ENCODE results near the gene ABCA7. TPM values are rescaled to one million over a fixed set of nuclear protein-coding genes. Genes with fewer than 3 reads are reported as not detected.
A peak's percentile ranks its signal among the peaks of the same experiment; 100 is the strongest.

Gene ABCA7
- total and polyA plus RNA-seq, 2 of the 13 experiments (the other 11 are each of a cell fraction or from before 2014, with no cell fraction given) = 4.4 to 32.4 TPM

DNA sequence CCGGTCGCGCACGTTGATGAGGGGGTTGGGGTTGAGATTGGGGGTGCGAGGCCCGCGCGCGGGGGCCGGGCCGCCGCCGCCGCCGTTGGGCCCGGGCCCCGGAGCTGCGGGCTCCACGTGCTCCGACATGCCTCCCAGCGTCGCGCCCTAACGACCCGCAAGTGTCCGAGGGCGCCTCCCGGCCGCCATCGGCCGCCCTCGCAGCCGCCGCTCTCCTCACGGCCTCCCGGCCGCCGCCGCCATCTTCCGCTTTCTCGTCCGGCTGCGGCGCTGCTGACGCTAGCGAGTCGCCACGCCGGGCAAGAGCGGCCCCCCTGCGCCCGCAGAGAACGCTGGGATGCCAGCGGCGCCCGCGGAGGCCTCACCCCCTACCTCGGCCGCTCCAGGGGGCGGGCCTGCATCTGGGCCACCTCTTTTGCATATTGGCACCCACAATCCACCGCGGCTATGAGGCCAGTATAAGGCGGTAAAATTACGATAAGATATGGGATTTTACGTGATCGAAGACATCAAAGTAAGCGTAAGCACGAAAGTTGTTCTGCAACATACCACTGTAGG is 19.0 kb upstream of the ABCA7 start, which contains the start of gene TMEM259 (continued):
- TF ChIP-seq, protein P1, sequence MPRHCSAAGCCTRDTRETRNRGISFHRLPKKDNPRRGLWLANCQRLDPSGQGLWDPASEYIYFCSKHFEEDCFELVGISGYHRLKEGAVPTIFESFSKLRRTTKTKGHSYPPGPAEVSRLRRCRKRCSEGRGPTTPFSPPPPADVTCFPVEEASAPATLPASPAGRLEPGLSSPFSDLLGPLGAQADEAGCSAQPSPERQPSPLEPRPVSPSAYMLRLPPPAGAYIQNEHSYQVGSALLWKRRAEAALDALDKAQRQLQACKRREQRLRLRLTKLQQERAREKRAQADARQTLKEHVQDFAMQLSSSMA (CRISPR knock-in tag; IDR thresholded peaks at IDR 0.05) = no peak
- no peak for TF ChIP-seq ZKSCAN1 (IDR thresholded peaks at IDR 0.05; ENCODE audit: low read length)
- TF ChIP-seq TBP (CRISPR knock-in tag; IDR thresholded peaks at IDR 0.05) = no peak
- no peak for TF ChIP-seq THYN1 (CRISPR knock-in tag; IDR thresholded peaks at IDR 0.05; ENCODE audit: borderline replicate concordance, low read depth)
- no peak for TF ChIP-seq EED (CRISPR knock-in tag; IDR thresholded peaks at IDR 0.05)
- no peak for TF ChIP-seq SIX4 (CRISPR knock-in tag; IDR thresholded peaks at IDR 0.05)
- no peak; the same call in 1 of the 2 replicates for TF ChIP-seq TMF1 (CRISPR knock-in tag; IDR thresholded peaks at IDR 0.05; ENCODE audit: low read depth)
- no peak for TF ChIP-seq ZNF234 (CRISPR knock-in tag; conservative IDR thresholded peaks at IDR 0.05)
- no peak for TF ChIP-seq ZNF207 (IDR thresholded peaks at IDR 0.05; ENCODE audit: borderline replicate concordance)
- TF ChIP-seq NCOA5 (CRISPR knock-in tag; IDR thresholded peaks at IDR 0.05) = no peak
- peak; percentile 90 for TF ChIP-seq THAP11 (CRISPR knock-in tag; IDR thresholded peaks at IDR 0.05)
- TF ChIP-seq TFDP2 (CRISPR knock-in tag; IDR thresholded peaks at IDR 0.05) = no peak
- TF ChIP-seq, protein P2, sequence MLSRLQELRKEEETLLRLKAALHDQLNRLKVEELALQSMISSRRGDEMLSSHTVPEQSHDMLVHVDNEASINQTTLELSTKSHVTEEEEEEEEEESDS (CRISPR knock-in tag; IDR thresholded peaks at IDR 0.05; ENCODE audit: borderline replicate concordance) = no peak
- TF ChIP-seq FOXP4 (CRISPR knock-in tag; IDR thresholded peaks at IDR 0.05) = no peak
- TF ChIP-seq SPEN (CRISPR knock-in tag; IDR thresholded peaks at IDR 0.05; ENCODE audit: low read depth) = peak; percentile 87
- no peak for TF ChIP-seq ZSCAN20 (CRISPR knock-in tag; IDR thresholded peaks at IDR 0.05; ENCODE audit: borderline replicate concordance)
- no peak for TF ChIP-seq ZNF136 (CRISPR knock-in tag; IDR thresholded peaks at IDR 0.05; ENCODE audit: low read depth)
- no peak for TF ChIP-seq ZNF224 (CRISPR knock-in tag; IDR thresholded peaks at IDR 0.05)
- TF ChIP-seq, protein P3, sequence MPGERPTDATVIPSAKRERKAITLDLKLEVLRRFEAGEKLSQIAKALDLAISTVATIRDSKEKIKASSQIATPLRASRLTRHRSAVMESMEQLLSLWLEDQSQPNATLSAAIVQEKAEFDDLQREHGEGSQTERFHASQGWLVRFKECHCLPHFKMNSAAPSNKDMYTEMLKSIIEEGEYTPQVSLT (CRISPR knock-in tag; IDR thresholded peaks at IDR 0.05; ENCODE audit: borderline replicate concordance, low read depth) = no peak
- TF ChIP-seq TIGD3 (CRISPR knock-in tag; IDR thresholded peaks at IDR 0.05; ENCODE audit: borderline replicate concordance) = no peak
- TF ChIP-seq BRD4 (CRISPR knock-in tag; IDR thresholded peaks at IDR 0.05) = no peak
- no peak for TF ChIP-seq HNRNPUL1 (IDR thresholded peaks at IDR 0.05; ENCODE audit: low read depth, low read length)
- 0 out of 2 replicates have a peak, but pooled peaks have one; percentile 44 for TF ChIP-seq ZNF501 (CRISPR knock-in tag; IDR thresholded peaks at IDR 0.05)
- no peak for TF ChIP-seq ZNF75D (CRISPR knock-in tag; IDR thresholded peaks at IDR 0.05; ENCODE audit: borderline replicate concordance)
- no peak for TF ChIP-seq MEIS1 (CRISPR knock-in tag; IDR thresholded peaks at IDR 0.05; ENCODE audit: borderline replicate concordance)

Measured in HepG2 (cell line).